Bronchial epithelial cell (primary cell): ENCODE measurements around the gene OAS1. TPM values are rescaled to one million over a fixed set of nuclear protein-coding genes. Genes with fewer than 3 reads are reported as not detected.

Source experiments
- DNase-seq: peaks from one replicate; pipeline ENCODE4 v3.0.0-alpha.2; 2010; ENCODE audit warnings: low read depth
- FAIRE-seq: peaks from 2 replicates; lab custom pipeline; 2011; peaks lifted over from hg19 to GRCh38; lab: Jason Lieb, UNC
- H3K27me3 ChIP-seq: 2 replicates; pipeline ENCODE4 v1.5.1; 2011; ENCODE audit warnings: low read length; ENCODE audit not compliant: control insufficient read depth, insufficient read depth
- H3K36me3 ChIP-seq: 2 replicates; pipeline ENCODE4 v1.5.1; 2011; ENCODE audit warnings: low read length; ENCODE audit not compliant: control insufficient read depth, insufficient read depth
- H3K4me3 ChIP-seq: 2 replicates; pipeline ENCODE4 v1.5.1; 2011; ENCODE audit warnings: mild to moderate bottlenecking, low read depth, low read length, control low read depth
- CTCF ChIP-seq: IDR thresholded peaks from 2 replicates; pipeline ENCODE4 v1.5.1; 2011; ENCODE audit warnings: mild to moderate bottlenecking, moderate library complexity, low read length, control low read depth, inconsistent platforms; ENCODE audit not compliant: insufficient read depth, severe bottlenecking
- total RNA-seq: library from RNA; depleted of rRNA; stranded (reverse); fragments of >200 nt; gene quantifications from 2 replicates; pipeline ENCODE4 v1.2.1, GENCODE V29; 2014

OAS1 gene
- total RNA-seq, result 1.3 and 4.9 TPM in 2 replicates

GRCh38 chr12:112906712-112907414 is at the start of gene OAS1:
TSS of gene OAS1 (plus strand) at chr12:112906962. CDS start at chr12:112907040, 78 bp downstream.
- no peaks in the 10 kb centered on the region for H3K36me3 ChIP-seq
- FAIRE-seq (peak; percentile 52), DNase-seq (peak; percentile 52)
- TF ChIP-seq CTCF, result no peak
- peak within 1 kb of the TSS; percentile 12 for H3K4me3 ChIP-seq
- no peaks in the 10 kb centered on the region for H3K27me3 ChIP-seq

GRCh38 chr12:112859291-112859690 is 47.5 kb upstream of the OAS1 start:
- no peaks in the 10 kb centered on the region for H3K27me3 ChIP-seq
- no peak overlapping the region for H3K4me3 ChIP-seq
- FAIRE-seq, result no peak

GRCh38 chr12:112860181-112860580 is 46.6 kb upstream of the OAS1 start:
- Histone ChIP-seq H3K36me3 (no peaks in the 10 kb centered on the region), H3K27me3 (no peaks in the 10 kb centered on the region), H3K4me3 (no peak overlapping the region)
- FAIRE-seq, result no peak
- DNase-seq, result no peak
- no peak for TF ChIP-seq CTCF

More at GRCh38 chr12:112859291-112859690, 47.5 kb upstream of the OAS1 start:
- H3K36me3 ChIP-seq, result no peaks in the 10 kb centered on the region
- TF ChIP-seq CTCF, result no peak
- no peak for DNase-seq

GRCh38 chr12:112861284-112861683 is 45.5 kb upstream of the OAS1 start:
- no peak for TF ChIP-seq CTCF
- no peak overlapping the region for H3K4me3 ChIP-seq
- FAIRE-seq, result no peak
- no peaks in the 10 kb centered on the region for H3K36me3 ChIP-seq
- DNase-seq, result no peak
- H3K27me3 ChIP-seq, result no peaks in the 10 kb centered on the region

- Histone ChIP-seq H3K4me3 (no peak overlapping the region), H3K27me3 (no peaks in the 10 kb centered on the region), H3K36me3 (no peaks in the 10 kb centered on the region)
- FAIRE-seq, result no peak
- TF ChIP-seq CTCF, result no peak
- DNase-seq, result no peak
Observed at GRCh38 chr12:112862636-112863290, 44.0 kb upstream of the OAS1 start.
